Mammary epithelial cell (primary cell): ENCODE results near the gene EML4.

Experiments
- CTCF ChIP-seq, 2 donors: IDR thresholded peaks in 1 of 2; conservative IDR thresholded peaks in 1 of 2; 2 replicates each; pipeline ENCODE4 v1.5.1; 2011 to 2012; ENCODE audit warnings: inconsistent platforms in 2 of 2, low read length in 2 of 2, mild to moderate bottlenecking in 2 of 2, control low read depth in 1 of 2, low read depth in 1 of 2; ENCODE audit not compliant: insufficient read depth in 1 of 2; ENCODE audit errors: extremely low read depth in 1 of 2
- EZH2 ChIP-seq: IDR thresholded peaks from 2 replicates; pipeline ENCODE4 v1.6.1; 2012; ENCODE audit warnings: low read length, inconsistent platforms, borderline replicate concordance

- no peak for TF ChIP-seq EZH2
- TF ChIP-seq CTCF (conservative IDR thresholded peaks at IDR 0.05 in 1 of 2, IDR thresholded peaks at IDR 0.05 in 1 of 2; ENCODE audit: extremely low read depth in 1 of 2, insufficient read depth in 1 of 2, low read depth in 1 of 2, low read length in 2 of 2), result no peak
Measured at GRCh38 chr2:42274863-42275262, 105.7 kb downstream of the EML4 start.
